Measurements from ENCODE around the gene MIER1. TPM values are rescaled to one million over a fixed set of nuclear protein-coding genes. Genes with fewer than 3 reads are reported as not detected.
A peak's percentile ranks its signal among the peaks of the same experiment; 100 is the strongest.

Gene MIER1
- total and polyA plus RNA-seq, 9 of the 15 experiments (the other 6 are each of a cell fraction or from before 2014, with no cell fraction given), result 13.9 to 34.8 (median 21.5) TPM

DNA sequence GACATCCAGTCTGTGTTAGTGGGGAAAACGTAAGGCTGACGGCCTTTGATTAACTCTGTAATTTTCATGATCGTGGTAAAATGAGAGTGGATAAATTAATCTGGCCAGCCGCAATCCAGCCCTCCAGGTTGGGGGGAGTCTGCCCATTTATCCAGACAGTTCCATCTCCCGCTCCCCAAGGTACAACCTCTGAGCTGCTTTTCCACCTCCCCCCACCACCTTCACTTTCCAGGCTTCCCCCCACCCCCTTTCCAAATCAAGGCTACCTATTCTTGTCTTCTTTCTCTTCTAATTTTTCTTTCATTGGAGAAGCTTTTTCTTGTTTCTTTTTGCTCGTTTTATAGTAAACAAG lies 6.0 kb downstream of the MIER1 start:
- DNase-seq (ENCODE audit: extremely low read depth in 1 of 4, low spot score in 3 of 4) (peak in 1 of 4 experiments; percentile 15), FAIRE-seq (no peak), ATAC-seq (peak; percentile 6)
- Histone ChIP-seq H3K9me1 (ENCODE audit: control insufficient read depth, insufficient read depth, low read length) (no peaks in the 10 kb centered on the region), H3K79me2 (ENCODE audit: control insufficient read depth, insufficient read depth, low read length) (peaks cover 98% of the 10 kb centered on the region), H3K27me3 (ENCODE audit: control insufficient read depth in 2 of 2, insufficient read depth in 2 of 2, low read length in 2 of 2) (no peaks in the 10 kb centered on the region), H3K9ac (ENCODE audit: insufficient read depth in 1 of 2, low read depth in 2 of 2, low read length in 2 of 2) (peak overlapping the region; percentile 88 to 95), H3K4me2 (ENCODE audit: insufficient read depth, low read length) (peak overlapping the region; percentile 98), H3K4me3 (peak overlapping the region; percentile 85), H3K36me3 (ENCODE audit: control insufficient read depth, insufficient read depth, low read length) (peaks cover 2% of the 10 kb centered on the region; the same call in 1 of the 3 replicates), H4K20me1 (replicated peaks; ENCODE audit: control insufficient read depth, insufficient read depth, low read length) (no peaks in the 10 kb centered on the region), H3K4me1 (replicated peaks in 1 of 2; ENCODE audit: control insufficient read depth in 2 of 2, insufficient read depth in 2 of 2, low read length in 2 of 2) (peaks cover 8 to 11% of the 10 kb centered on the region in 2 experiments; a peak in 3 of 5 replicates), H2AFZ (ENCODE audit: low read depth, low read length) (peak overlapping the region; percentile 63), H3K27ac (ENCODE audit: extremely low read depth, low read depth, low read length) (peak overlapping the region; percentile 89), H3K9me3 (replicated peaks; ENCODE audit: control insufficient read depth, insufficient read depth, low read depth, low read length) (no peaks in the 10 kb centered on the region)
- 0% methylated on average over 5 of the region's 6 CpGs for WGBS (ENCODE audit: insufficient coverage, low coverage, missing lambda C conversion rate)
- POLR2A ChIA-PET, result interaction anchor here (0.6 to 2.3 kb wide), 7 partner anchors 9 to 19 kb away, joined by 3 to 11 read pairs (median 4); no protein-coding TSS in a partner anchor
- TF ChIP-seq ZNF740 (CRISPR knock-in tag; IDR thresholded peaks at IDR 0.05), result no peak
- TF ChIP-seq ZNF740 (tag; IDR thresholded peaks at IDR 0.05), result peak in 1 of 2 experiments; percentile 79; a peak in 2 of 4 replicates
- TF ChIP-seq HMG20A (CRISPR knock-in tag; conservative IDR thresholded peaks at IDR 0.05), result no peak
- TF ChIP-seq CC2D1A (IDR thresholded peaks at IDR 0.05), result 0 out of 2 replicates have a peak, but pooled peaks have one; percentile 0
- TF ChIP-seq, protein P1, sequence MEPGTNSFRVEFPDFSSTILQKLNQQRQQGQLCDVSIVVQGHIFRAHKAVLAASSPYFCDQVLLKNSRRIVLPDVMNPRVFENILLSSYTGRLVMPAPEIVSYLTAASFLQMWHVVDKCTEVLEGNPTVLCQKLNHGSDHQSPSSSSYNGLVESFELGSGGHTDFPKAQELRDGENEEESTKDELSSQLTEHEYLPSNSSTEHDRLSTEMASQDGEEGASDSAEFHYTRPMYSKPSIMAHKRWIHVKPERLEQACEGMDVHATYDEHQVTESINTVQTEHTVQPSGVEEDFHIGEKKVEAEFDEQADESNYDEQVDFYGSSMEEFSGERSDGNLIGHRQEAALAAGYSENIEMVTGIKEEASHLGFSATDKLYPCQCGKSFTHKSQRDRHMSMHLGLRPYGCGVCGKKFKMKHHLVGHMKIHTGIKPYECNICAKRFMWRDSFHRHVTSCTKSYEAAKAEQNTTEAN (CRISPR knock-in tag; IDR thresholded peaks at IDR 0.05), result 0 out of 2 replicates have a peak, but pooled peaks have one; percentile 37
- peak; percentile 12; the same call in 1 of the 2 replicates for TF ChIP-seq NFE2 (IDR thresholded peaks at IDR 0.05; ENCODE audit: low read depth)
- TF ChIP-seq SMARCA4 (IDR thresholded peaks at IDR 0.05), result peak; percentile 2; the same call in 1 of the 2 replicates
- no peak for TF ChIP-seq SAFB (IDR thresholded peaks at IDR 0.05; ENCODE audit: borderline replicate concordance, low read depth, low read length)
- TF ChIP-seq ELF1 (tag; IDR thresholded peaks at IDR 0.05), result peak; percentile 13
- intact Hi-C loops (cut with micrococcal nuclease) (loop anchor here (5.0 to 10.0 kb wide), 2 partner anchors 757 to 1456 kb away; partner anchors contain the start of gene GADD45A), in situ Hi-C loops (cut with MboI) (no loop called here)
- no TSS peak for BruUV-seq (replicated peaks)
- CTCF ChIA-PET (ENCODE audit: low intra/inter-chr PET ratio), result no interaction called here

Measured in K562 (cell line).